ENCODE results near the gene MON2.
A peak's percentile ranks its signal among the peaks of the same experiment; 100 is the strongest.

The MON2 gene

GRCh38 chr12:62602255-62603060 is 135.8 kb downstream of the MON2 start:
- no peak for TF ChIP-seq CTCF (IDR thresholded peaks at IDR 0.05)

GRCh38 chr12:62603061-62603810 is 136.6 kb downstream of the MON2 start:
- TF ChIP-seq CTCF (IDR thresholded peaks at IDR 0.05), result peak; percentile 53

GRCh38 chr12:62603811-62604098 is 137.1 kb downstream of the MON2 start:
- TF ChIP-seq CTCF (IDR thresholded peaks at IDR 0.05), result no peak

- TF ChIP-seq CTCF (IDR thresholded peaks at IDR 0.05), result no peak
Observed at GRCh38 chr12:62604373-62604772, 137.7 kb downstream of the MON2 start.

GRCh38 chr12:62604871-62605270 is 138.2 kb downstream of the MON2 start:
- TF ChIP-seq CTCF (IDR thresholded peaks at IDR 0.05), result no peak

GRCh38 chr12:62605981-62606380 is 139.4 kb downstream of the MON2 start:
- no peak for TF ChIP-seq CTCF (IDR thresholded peaks at IDR 0.05)

- no peak for TF ChIP-seq CTCF (IDR thresholded peaks at IDR 0.05)
Observed at GRCh38 chr12:62606654-62607053, 140.0 kb downstream of the MON2 start.
